ENCODE measurements around the gene SCYL3. TPM values are rescaled to one million over a fixed set of nuclear protein-coding genes. Genes with fewer than 3 reads are reported as not detected.

SCYL3 gene
- total and polyA plus RNA-seq, 2 of the 13 experiments (the other 11 are each of a cell fraction or from before 2014, with no cell fraction given): 3.3 to 4.9 TPM

DNA sequence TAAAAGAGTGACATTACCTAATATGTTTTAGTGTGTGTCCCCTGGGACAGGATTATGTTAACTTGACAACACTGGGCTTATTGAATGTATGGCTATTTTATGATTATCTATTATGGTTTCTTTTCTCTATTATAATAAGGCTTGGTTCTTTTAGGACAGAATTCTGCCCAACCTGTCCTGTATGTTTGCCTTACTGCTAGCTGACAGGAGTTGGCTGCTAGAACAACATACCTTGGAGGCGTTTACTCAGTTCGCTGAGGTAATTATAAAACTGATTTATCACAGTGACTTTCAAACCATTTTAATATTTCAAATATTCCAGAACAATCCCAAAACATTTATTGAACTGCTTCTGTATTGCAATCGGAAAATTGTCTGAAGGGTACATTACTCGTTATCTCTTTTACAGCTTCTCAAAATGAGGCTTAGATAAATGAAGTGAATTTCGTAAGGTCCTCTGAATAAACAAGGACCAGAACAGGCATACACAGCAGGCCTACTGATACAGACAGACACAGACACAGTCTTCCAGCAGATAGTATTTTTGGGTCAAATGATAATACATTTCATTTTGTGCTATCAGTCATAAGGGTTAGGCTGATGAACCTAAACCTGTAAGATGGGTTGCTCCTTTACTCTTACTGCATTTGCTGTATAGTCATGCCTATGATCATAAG lies 44.2 kb downstream of the SCYL3 start (continued):
- TF ChIP-seq HNRNPLL (IDR thresholded peaks at IDR 0.05; ENCODE audit: low read depth, low read length, poor library complexity, severe bottlenecking) (no peak), ZNF816 (CRISPR knock-in tag; IDR thresholded peaks at IDR 0.05; ENCODE audit: borderline replicate concordance) (no peak)

DNA sequence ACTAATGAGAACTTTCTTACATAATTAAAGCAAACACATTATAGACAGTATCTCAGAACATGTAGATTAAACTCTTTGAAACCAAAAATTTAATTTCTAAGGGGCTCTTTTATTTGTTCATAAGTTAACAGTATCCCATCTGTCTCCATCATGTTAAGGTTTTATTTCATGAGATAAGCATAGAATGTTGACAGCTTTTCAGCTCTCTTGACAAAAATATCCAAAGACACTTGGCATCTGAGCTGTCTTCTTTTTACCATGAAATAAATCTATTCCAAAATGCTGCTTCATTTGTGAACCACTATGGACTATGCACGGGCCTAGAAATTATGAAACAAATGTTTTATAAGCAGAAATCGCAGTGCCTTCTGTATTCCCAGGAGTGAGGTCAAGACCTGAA lies 45.2 kb downstream of the SCYL3 start:
- Histone ChIP-seq H4K20me1 (ENCODE audit: insufficient read depth, low read length) (no peaks in the 10 kb centered on the region), H3K4me3 (replicated peaks in 1 of 3; ENCODE audit: insufficient read depth in 1 of 3, low read depth in 2 of 3, low read length in 3 of 3) (no peak overlapping the region), H3K9ac (ENCODE audit: insufficient read depth, low read depth, low read length) (no peak overlapping the region), H3K36me3 (replicated peaks in 1 of 2; ENCODE audit: control insufficient read depth in 1 of 2, insufficient read depth in 2 of 2, low read length in 2 of 2) (peaks cover 6 to 46% of the 10 kb centered on the region in 2 experiments), H3K4me2 (ENCODE audit: low read depth, low read length) (no peak overlapping the region), H3K27ac (ENCODE audit: extremely low read length, insufficient read depth, low read length) (no peak overlapping the region), H3K79me2 (ENCODE audit: insufficient read depth, low read length) (no peaks in the 10 kb centered on the region), H3K9me3 (ENCODE audit: low read length) (no peaks in the 10 kb centered on the region), H3K27me3 (ENCODE audit: control insufficient read depth in 1 of 2, insufficient read depth in 2 of 2, low read length in 2 of 2) (no peaks in the 10 kb centered on the region), H2AFZ (ENCODE audit: low read length) (no peak overlapping the region), H3K4me1 (ENCODE audit: insufficient read depth, low read length) (0 out of 2 replicates have a peak, but pooled peaks cover 4% of the 10 kb centered on the region)
- intact Hi-C loops (cut with micrococcal nuclease; ENCODE audit: unreplicated experiment): no loop called here
- FAIRE-seq (no peak), ATAC-seq (no peak), DNase-seq (ENCODE audit: low spot score) (no peak)
- POLR2A ChIA-PET: no interaction called here
- TF ChIP-seq GFI1 (CRISPR knock-in tag; IDR thresholded peaks at IDR 0.05; ENCODE audit: borderline replicate concordance) (no peak), ZNF720 (CRISPR knock-in tag; IDR thresholded peaks at IDR 0.05) (no peak), SMAD1 (CRISPR knock-in tag; IDR thresholded peaks at IDR 0.05; ENCODE audit: borderline replicate concordance, low read depth) (no peak), ZNF292 (CRISPR knock-in tag; IDR thresholded peaks at IDR 0.05; ENCODE audit: borderline replicate concordance, low read depth) (no peak), ZNF619 (CRISPR knock-in tag; IDR thresholded peaks at IDR 0.05) (no peak), NPAS2 (CRISPR knock-in tag; IDR thresholded peaks at IDR 0.05; ENCODE audit: borderline replicate concordance) (no peak), PHF8 (CRISPR knock-in tag; IDR thresholded peaks at IDR 0.05) (no peak), ZNF713 (CRISPR knock-in tag; IDR thresholded peaks at IDR 0.05) (no peak), ZNF879 (CRISPR knock-in tag; IDR thresholded peaks at IDR 0.05) (no peak), THAP11 (CRISPR knock-in tag; IDR thresholded peaks at IDR 0.05) (no peak), NFKB2 (CRISPR knock-in tag; IDR thresholded peaks at IDR 0.05; ENCODE audit: borderline replicate concordance) (no peak), ZNF232 (CRISPR knock-in tag; IDR thresholded peaks at IDR 0.05; ENCODE audit: borderline replicate concordance) (no peak), MAZ (IDR thresholded peaks at IDR 0.05; ENCODE audit: borderline replicate concordance, low read depth, low read length) (no peak), MAZ (CRISPR knock-in tag; IDR thresholded peaks at IDR 0.05; ENCODE audit: low read depth) (no peak), ZNF572 (CRISPR knock-in tag; IDR thresholded peaks at IDR 0.05) (no peak), ZNF10 (CRISPR knock-in tag; IDR thresholded peaks at IDR 0.05; ENCODE audit: borderline replicate concordance, low read depth) (no peak), ZBTB38 (CRISPR knock-in tag; IDR thresholded peaks at IDR 0.05) (no peak)
- TF ChIP-seq, protein P1, sequence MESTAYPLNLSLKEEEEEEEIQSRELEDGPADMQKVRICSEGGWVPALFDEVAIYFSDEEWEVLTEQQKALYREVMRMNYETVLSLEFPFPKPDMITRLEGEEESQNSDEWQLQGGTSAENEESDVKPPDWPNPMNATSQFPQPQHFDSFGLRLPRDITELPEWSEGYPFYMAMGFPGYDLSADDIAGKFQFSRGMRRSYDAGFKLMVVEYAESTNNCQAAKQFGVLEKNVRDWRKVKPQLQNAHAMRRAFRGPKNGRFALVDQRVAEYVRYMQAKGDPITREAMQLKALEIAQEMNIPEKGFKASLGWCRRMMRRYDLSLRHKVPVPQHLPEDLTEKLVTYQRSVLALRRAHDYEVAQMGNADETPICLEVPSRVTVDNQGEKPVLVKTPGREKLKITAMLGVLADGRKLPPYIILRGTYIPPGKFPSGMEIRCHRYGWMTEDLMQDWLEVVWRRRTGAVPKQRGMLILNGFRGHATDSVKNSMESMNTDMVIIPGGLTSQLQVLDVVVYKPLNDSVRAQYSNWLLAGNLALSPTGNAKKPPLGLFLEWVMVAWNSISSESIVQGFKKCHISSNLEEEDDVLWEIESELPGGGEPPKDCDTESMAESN (CRISPR knock-in tag; conservative IDR thresholded peaks at IDR 0.05): no peak
- TF ChIP-seq, protein P2, sequence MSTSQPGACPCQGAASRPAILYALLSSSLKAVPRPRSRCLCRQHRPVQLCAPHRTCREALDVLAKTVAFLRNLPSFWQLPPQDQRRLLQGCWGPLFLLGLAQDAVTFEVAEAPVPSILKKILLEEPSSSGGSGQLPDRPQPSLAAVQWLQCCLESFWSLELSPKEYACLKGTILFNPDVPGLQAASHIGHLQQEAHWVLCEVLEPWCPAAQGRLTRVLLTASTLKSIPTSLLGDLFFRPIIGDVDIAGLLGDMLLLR (CRISPR knock-in tag; IDR thresholded peaks at IDR 0.05): no peak
- TF ChIP-seq, protein P3, sequence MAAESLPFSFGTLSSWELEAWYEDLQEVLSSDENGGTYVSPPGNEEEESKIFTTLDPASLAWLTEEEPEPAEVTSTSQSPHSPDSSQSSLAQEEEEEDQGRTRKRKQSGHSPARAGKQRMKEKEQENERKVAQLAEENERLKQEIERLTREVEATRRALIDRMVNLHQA (CRISPR knock-in tag; IDR thresholded peaks at IDR 0.05): no peak
- WGBS (ENCODE audit: low lambda C conversion rate): 93% methylated on average over 2 of the region's 2 CpGs
- in situ Hi-C loops (cut with HindIII; ENCODE audit: extremely low pct_ligation_motif_present, low pct_unique_long_range_greater_than_20kb): no loop called here
- BruUV-seq (replicated peaks): no TSS peak
- CTCF ChIA-PET (ENCODE audit: low intra/inter-chr PET ratio, low total read pairs): no interaction called here

All from HepG2 (cell line).